KMS-11 (cell line): ENCODE results near the gene TBC1D1.

Source experiments
- H2AFZ ChIP-seq: fragments of 200-600 bp; sonication (generic); 2 replicates; pipeline ENCODE4 v1.6.1; 2016; ENCODE audit warnings: antibody characterized with exemption, mixed run types, low read depth
- H3K27ac ChIP-seq: fragments of 200-600 bp; sonication (generic); 2 replicates; pipeline ENCODE4 v1.6.1; 2016; ENCODE audit warnings: mild to moderate bottlenecking, mixed run types
- H3K27me3 ChIP-seq: fragments of 200-600 bp; sonication (generic); 2 replicates; pipeline ENCODE4 v1.6.1; 2017; ENCODE audit warnings: mild to moderate bottlenecking, low read depth, mixed run types, moderate library complexity; ENCODE audit not compliant: insufficient read depth
- H3K36me3 ChIP-seq: fragments of 200-600 bp; sonication (generic); 2 replicates; pipeline ENCODE4 v1.6.1; 2017; ENCODE audit warnings: mild to moderate bottlenecking, mixed run types; ENCODE audit not compliant: insufficient read depth
- H3K4me1 ChIP-seq: fragments of 200-600 bp; sonication (generic); 2 replicates; pipeline ENCODE4 v1.6.1; 2016; ENCODE audit warnings: mild to moderate bottlenecking, low read depth, mixed run types; ENCODE audit not compliant: poor library complexity, severe bottlenecking
- H3K4me2 ChIP-seq: fragments of 200-600 bp; sonication (generic); 2 replicates; pipeline ENCODE4 v1.7.0; 2016; ENCODE audit warnings: mild to moderate bottlenecking, mixed run types
- H3K4me3 ChIP-seq: fragments of 200-600 bp; sonication (generic); IDR thresholded peaks from 2 replicates; pipeline ENCODE4 v1.6.1; 2017; ENCODE audit warnings: low read depth, low read length, mixed read lengths; ENCODE audit not compliant: insufficient read depth
- H3K79me2 ChIP-seq: fragments of 200-600 bp; sonication (generic); 2 replicates; pipeline ENCODE4 v1.6.1; 2016; ENCODE audit warnings: low read depth, mixed run types; ENCODE audit not compliant: insufficient read depth
- H3K9ac ChIP-seq: fragments of 200-600 bp; sonication (generic); 2 replicates; pipeline ENCODE4 v1.6.1; 2016; ENCODE audit warnings: mild to moderate bottlenecking, mixed run types
- H4K20me1 ChIP-seq: fragments of 200-600 bp; sonication (generic); 2 replicates; pipeline ENCODE4 v1.6.1; 2016; ENCODE audit warnings: mild to moderate bottlenecking, mixed run types; ENCODE audit not compliant: insufficient read depth
- TF ChIP-seq, protein P1 (sequence below): fragments of 200-600 bp; sonication (generic); conservative IDR thresholded peaks from 2 replicates; pipeline ENCODE4 v1.6.1; 2017; ENCODE audit warnings: low read depth, mild to moderate bottlenecking, antibody characterized with exemption, low read length, moderate library complexity, mixed read lengths

The TBC1D1 gene

GRCh38 chr4:38060829-38061431 is 170.0 kb downstream of the TBC1D1 start:
- H3K27me3 ChIP-seq = no peaks in the 10 kb centered on the region
- no peak overlapping the region for H3K27ac ChIP-seq
- no peak overlapping the region for H3K9ac ChIP-seq
- H3K4me2 ChIP-seq = no peak overlapping the region
- no peaks in the 10 kb centered on the region for H3K79me2 ChIP-seq
- no peaks in the 10 kb centered on the region for H3K36me3 ChIP-seq
- TF ChIP-seq, protein P1, sequence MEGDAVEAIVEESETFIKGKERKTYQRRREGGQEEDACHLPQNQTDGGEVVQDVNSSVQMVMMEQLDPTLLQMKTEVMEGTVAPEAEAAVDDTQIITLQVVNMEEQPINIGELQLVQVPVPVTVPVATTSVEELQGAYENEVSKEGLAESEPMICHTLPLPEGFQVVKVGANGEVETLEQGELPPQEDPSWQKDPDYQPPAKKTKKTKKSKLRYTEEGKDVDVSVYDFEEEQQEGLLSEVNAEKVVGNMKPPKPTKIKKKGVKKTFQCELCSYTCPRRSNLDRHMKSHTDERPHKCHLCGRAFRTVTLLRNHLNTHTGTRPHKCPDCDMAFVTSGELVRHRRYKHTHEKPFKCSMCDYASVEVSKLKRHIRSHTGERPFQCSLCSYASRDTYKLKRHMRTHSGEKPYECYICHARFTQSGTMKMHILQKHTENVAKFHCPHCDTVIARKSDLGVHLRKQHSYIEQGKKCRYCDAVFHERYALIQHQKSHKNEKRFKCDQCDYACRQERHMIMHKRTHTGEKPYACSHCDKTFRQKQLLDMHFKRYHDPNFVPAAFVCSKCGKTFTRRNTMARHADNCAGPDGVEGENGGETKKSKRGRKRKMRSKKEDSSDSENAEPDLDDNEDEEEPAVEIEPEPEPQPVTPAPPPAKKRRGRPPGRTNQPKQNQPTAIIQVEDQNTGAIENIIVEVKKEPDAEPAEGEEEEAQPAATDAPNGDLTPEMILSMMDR = no peak
- H3K4me1 ChIP-seq = peaks cover 16% of the 10 kb centered on the region
- no peaks in the 10 kb centered on the region for H4K20me1 ChIP-seq
- H2AFZ ChIP-seq = no peak overlapping the region
- H3K4me3 ChIP-seq = no peak overlapping the region

- no peak overlapping the region for H3K27ac ChIP-seq
- H3K4me2 ChIP-seq = peak overlapping the region; percentile 48; the same call in 1 of the 2 replicates
- no peaks in the 10 kb centered on the region for H3K79me2 ChIP-seq
- H2AFZ ChIP-seq = 0 out of 2 replicates have a peak overlapping the region, but pooled peaks have one; percentile 49
- no peak overlapping the region for H3K4me3 ChIP-seq
- TF ChIP-seq, protein P1 = peak; percentile 83
- H4K20me1 ChIP-seq = no peaks in the 10 kb centered on the region
- no peak overlapping the region for H3K9ac ChIP-seq
- peaks cover 16% of the 10 kb centered on the region for H3K4me1 ChIP-seq
- H3K27me3 ChIP-seq = no peaks in the 10 kb centered on the region
- no peaks in the 10 kb centered on the region for H3K36me3 ChIP-seq
Measured at GRCh38 chr4:38062088-38062775, 171.3 kb downstream of the TBC1D1 start.

GRCh38 chr4:38062776-38063097 is 171.9 kb downstream of the TBC1D1 start:
- no peak overlapping the region for H3K27ac ChIP-seq
- peaks cover 16% of the 10 kb centered on the region for H3K4me1 ChIP-seq
- H3K27me3 ChIP-seq = no peaks in the 10 kb centered on the region
- H3K79me2 ChIP-seq = no peaks in the 10 kb centered on the region
- H3K4me2 ChIP-seq = no peak overlapping the region
- TF ChIP-seq, protein P1 = no peak
- H3K9ac ChIP-seq = no peak overlapping the region
- no peak overlapping the region for H3K4me3 ChIP-seq
- H4K20me1 ChIP-seq = no peaks in the 10 kb centered on the region
- no peaks in the 10 kb centered on the region for H3K36me3 ChIP-seq
- H2AFZ ChIP-seq = no peak overlapping the region

DNA sequence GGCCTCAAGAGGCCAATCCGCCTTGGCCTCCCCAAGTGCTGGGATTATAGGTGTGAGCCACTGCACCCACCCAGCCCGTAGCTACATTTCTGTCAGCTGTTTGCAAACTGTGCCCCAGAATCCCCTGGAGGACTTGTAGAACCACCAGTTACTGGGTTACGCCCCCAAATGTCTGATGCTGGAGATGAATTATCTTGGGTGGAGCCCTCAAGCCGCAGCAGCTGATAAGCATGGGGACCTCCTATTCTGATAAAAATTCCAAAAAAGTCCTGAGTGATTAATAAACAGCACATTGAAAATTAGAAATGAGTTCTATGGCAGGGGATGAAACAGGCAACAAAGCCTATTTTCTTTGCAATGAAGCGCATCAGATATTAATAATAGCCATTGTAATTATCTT is 174.3 kb downstream of the TBC1D1 start:
- Histone ChIP-seq H4K20me1 (no peaks in the 10 kb centered on the region), H3K4me1 (peaks cover 30% of the 10 kb centered on the region), H3K4me3 (no peak overlapping the region), H2AFZ (no peak overlapping the region), H3K36me3 (no peaks in the 10 kb centered on the region), H3K27me3 (no peaks in the 10 kb centered on the region), H3K79me2 (no peaks in the 10 kb centered on the region), H3K27ac (no peak overlapping the region), H3K4me2 (no peak overlapping the region), H3K9ac (no peak overlapping the region)
- TF ChIP-seq, protein P1 = no peak
